GM21825 (cell line): ENCODE results near the gene ZFPL1.
A peak's percentile ranks its signal among the peaks of the same experiment; 100 is the strongest.

ENCODE experiments used
- ATAC-seq: cut with Tn5 transposase; IDR thresholded peaks from one replicate; pipeline ENCODE4 v1.9.1; 2021; ENCODE audit warnings: mild to moderate bottlenecking, moderate library complexity; ENCODE audit not compliant: unreplicated experiment

ZFPL1 gene

DNA sequence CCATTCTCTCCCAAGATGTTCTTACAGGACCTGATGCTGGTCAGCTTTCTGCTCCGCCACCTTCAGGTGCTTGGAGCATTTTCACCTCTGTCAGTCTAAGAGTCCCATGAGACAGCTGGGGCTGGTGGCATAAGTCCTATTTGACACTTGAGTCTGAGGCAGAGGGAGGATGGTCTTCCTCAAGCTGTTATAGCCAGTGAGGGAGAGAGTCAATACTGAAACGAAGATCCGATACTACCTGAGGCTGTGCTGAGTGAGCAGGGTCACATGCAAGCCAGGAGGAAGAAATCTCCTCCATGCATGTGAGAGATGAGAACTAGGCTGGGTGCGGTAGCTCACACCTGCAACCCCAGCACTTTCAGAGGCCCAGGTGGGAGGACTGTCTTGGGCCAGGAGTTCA is 5.6 kb downstream of the ZFPL1 start:
- no peak for ATAC-seq

DNA sequence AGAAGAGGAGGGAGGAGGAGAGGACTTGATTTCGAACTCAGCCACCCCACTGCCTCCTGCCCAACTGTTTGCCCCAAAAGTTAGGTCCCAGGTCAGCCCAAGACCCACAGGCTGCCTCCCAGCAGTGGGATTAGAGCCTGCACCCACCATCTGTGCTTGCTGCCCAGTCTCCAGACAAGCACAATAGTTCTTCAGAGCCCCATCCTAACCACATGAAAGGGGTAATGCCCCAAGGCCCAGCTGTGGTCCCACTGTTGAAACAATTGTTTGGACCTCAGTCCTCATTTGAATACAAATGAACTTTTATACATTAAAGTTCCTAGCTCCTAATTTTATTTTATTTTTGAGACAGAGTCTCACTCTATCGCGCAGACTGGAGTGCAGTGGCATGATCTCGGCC is 6.6 kb downstream of the ZFPL1 start:
- ATAC-seq: no peak

DNA sequence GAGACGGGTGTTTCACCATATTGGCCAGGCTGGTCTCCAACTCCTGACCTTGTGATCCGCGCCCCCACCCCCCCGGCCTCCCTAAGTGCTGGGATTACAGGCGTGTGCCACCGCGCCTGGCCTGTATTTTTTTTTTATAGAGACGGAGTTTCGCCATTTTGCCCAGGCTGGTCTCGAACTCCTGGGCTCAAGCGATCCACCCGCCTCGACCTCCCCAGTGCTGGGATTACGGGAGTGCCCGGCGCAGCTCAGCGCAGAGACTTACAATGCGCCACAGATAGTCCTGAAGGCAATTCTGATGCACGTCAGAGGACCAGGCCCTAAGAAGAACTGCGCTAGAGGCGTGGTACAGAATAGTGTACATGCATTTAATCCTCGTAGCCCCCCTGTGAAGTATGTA is 11.4 kb downstream of the ZFPL1 start:
- ATAC-seq: no peak

DNA sequence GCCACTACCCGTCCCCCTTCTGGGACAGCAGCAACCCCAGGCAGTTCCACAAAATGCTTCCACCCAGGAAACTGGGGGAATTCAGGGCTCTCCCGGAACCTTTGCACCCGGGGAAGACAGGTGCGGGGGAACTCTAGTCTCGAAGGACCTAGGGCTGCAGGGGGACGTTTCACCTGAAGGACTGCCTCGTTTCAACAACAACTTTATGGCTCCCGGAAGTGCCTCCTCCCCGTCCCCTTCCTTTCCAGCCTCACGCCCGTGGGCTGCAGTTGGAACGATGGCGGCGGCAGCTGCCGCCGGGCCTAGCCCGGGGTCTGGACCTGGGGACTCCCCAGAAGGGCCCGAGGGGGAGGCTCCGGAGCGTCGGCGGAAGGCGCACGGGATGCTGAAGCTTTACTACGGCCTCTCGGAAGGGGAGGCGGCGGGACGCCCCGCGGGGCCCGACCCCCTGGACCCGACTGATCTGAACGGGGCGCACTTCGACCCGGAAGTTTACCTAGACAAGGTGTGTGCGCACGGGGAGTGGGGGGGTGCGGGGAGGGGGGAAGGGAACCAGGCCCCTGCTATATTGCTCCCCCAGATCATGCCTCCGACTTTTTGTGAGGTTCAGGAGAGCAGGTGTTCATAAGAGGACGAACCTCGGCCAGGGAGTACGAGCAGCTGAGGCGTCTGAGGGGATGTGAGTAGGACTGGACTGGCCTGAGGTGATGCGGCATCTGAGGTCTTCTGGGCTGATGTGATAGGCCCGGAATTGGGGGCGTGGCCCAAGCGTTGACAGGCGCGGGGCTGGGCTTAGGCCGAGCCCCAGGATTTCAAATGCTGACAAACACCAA is 12.2 kb downstream of the ZFPL1 start, which contains the start of gene VPS51:
VPS51 (plus strand) TSS at position 241 of the 833 bp plus-strand sequence; CDS start at position 278, 37 bp downstream.
- ATAC-seq: peak; percentile 77

DNA sequence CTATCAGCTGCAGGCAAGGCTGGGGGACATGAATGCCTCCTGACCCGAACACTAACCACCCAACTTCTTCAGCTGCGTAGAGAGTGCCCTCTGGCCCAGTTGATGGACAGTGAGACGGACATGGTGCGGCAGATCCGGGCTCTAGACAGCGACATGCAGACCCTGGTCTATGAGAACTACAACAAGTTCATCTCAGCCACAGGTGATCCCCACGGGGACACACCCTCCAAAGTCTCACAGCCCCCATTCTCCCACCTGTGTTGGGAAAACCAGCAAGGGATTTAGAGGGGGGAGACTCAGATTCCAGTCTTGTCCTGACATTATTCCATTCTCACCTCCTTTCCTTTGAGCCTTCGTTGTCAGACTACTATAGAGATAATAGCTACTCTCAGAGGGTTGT is 12.9 kb downstream of the ZFPL1 start:
- no peak for ATAC-seq

DNA sequence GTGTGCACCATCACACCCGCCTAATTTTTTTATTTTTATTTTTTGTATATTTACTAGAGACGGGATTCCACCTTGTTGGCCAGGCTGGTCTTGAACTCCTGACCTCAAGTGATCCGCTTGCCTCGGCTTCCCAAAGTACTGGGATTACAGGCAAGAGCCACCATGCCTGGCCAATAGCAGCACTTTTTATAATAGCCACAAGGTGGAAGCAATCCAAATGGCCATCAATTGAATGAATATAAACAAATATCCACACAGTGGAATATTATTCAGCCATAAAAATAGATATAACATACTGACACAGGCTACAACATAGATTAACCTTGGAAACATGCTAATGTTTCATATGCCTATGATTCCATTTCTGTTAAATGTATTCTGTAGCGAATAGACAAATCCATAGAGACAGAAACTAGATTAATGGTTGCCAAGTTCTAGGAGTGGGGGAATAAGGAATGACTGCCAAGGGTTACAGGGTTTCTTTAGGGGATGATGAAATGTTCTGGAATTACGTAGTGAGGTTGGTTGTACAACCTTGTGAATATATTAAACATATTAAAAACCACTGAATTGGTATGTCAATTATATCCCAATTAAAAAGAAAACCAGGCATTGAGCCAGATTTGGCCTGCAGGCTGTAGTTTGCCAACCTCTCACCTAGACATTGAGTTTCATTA is 16.8 kb downstream of the ZFPL1 start:
- no peak for ATAC-seq

DNA sequence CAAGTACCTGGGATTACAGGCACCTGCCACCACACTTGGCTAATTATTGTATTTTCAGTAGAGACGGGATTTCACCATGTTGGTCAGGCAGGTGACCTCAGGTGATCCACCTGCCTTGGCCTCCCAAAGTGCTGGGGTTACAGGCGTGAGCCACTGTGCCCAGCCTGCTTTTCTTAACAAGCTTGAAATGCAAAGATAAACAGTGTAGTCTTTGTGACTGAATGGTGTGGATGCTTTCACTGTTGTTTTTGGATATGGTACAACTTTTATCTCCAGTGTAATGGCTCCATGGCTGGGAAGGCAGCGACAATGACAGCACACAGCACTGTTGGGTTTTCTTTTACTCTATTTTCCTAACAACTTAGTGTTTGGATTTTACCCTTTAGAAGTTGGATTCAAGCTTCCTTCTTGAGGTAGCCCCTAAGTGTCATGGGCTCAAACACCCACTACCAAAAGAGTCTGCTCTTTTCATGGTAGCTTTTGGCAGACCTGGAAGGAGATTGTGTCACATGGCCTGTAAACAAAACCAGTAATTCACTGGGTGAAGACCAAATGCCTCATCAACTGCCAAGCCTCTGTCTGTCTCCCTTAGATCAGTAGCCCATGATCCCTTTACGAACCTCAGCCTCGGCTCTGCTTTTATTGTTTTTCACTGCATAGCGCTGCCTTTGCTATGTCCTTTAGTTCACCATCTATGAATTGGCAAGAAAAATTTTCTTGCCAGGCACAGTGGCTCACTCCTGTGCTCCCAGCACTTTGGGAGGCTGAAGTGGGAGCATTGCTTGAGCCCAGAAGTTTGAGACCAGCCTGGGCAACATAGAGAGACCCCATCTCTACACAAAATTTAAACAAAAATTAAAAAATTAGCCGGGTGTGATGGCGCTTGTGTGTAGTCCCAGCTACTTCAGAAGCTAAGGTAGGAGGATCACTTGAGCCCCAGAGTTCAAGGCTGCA is 18.4 kb downstream of the ZFPL1 start:
- no peak for ATAC-seq

DNA sequence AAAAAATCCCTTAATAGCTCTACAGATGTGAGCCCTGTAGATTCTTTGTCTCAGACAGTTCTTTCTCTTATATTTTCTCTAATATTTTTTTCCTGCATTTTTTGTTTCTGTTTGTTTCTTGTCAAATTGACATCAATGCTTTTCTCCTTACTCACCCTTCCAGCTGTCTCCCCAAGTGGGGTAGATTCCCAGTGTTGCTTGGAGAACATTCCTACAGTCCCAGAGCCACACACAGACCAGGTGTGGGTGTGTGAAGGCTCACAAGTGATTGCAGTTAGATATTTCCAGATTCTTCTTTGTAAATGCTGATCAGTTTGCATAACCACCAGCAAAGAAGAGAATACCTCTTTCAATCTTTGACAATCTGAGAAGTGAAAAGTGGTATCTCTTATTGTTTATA is 19.5 kb downstream of the ZFPL1 start:
- no peak for ATAC-seq

DNA sequence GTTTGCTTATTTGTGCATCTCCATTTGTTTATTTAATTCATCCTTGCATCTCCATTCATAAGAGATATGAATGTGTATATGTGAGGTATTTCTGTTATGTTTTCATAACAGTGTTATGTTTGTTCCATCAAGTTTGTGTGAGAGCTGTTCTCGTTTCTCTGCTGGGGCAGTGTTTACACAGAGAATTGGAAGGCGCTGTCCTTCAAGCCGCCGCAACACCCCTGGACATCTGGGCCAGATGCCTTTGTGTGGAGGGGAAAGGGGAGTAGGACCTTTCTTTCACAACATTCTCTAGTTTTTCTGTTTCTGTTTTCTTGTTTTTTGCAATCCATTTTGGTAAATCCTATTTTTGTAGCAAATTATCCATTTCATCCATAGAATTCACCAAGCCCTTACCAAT is 20.6 kb downstream of the ZFPL1 start:
- no peak for ATAC-seq

DNA sequence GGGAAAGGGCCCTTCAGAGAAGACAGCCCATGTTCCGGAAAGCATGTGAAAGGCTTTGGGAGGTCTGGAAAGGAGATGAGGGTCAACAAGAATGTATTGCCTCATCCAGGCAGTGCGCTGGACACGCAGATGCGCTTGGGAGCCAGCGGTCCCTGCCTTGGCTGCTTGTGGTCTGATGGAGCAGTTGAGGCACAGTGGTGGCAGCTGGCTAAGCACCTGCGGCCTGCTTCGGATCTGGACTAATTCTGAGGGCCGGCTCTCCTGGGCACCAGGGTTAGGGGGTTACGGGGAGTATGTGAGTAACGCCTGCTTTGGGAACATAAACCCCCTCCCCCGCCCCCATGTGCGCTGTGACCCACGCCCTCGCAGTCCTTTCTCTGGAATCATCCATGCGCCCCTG is 23.1 kb downstream of the ZFPL1 start:
- ATAC-seq: no peak

DNA sequence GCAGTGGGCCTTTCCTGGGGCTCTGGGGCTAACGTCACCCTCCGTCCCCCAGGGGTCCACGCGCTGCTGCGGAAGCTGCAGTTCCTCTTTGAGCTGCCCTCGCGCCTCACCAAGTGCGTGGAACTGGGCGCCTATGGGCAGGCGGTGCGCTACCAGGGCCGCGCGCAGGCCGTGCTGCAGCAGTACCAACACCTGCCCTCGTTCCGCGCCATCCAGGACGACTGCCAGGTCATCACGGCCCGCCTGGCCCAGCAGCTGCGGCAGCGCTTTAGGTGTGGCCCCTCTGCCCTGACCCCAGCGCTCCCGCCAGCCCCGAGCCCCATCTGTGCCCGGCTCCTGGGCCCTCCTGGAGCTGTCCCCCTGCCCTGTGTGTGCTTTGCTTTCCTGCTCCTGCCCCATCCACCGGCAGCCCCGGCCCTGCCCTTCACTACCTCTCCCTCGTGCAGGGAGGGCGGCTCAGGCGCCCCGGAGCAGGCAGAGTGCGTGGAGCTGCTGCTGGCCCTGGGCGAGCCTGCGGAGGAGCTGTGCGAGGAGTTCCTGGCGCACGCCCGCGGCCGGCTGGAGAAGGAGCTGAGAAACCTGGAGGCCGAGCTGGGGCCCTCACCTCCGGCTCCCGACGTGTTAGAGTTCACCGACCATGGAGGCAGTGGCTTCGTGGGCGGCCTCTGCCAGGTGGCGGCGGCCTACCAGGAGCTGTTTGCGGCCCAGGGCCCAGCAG is 23.9 kb downstream of the ZFPL1 start:
- no peak for ATAC-seq

DNA sequence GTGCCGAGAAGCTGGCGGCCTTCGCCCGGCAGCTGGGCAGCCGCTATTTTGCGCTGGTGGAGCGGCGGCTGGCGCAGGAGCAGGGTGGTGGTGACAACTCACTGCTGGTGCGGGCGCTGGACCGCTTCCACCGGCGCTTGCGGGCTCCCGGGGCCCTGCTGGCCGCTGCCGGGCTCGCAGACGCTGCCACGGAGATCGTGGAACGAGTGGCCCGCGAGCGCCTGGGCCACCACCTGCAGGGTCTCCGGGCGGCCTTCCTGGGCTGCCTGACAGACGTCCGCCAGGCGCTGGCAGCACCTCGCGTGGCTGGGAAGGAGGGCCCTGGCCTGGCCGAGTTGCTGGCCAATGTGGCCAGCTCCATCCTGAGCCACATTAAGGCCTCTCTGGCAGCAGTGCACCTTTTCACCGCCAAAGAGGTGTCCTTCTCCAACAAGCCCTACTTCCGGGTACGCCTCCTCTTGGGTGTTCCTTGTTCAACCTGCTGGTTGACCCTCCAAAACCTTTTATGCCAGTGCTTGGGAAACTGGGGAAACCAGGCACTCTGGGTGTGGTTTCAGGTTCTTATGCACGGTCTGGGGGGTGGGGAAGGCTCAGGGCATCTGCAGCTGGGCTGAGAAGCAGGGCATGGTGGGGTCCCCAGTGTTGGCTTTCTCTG is 24.6 kb downstream of the ZFPL1 start:
- ATAC-seq: no peak

DNA sequence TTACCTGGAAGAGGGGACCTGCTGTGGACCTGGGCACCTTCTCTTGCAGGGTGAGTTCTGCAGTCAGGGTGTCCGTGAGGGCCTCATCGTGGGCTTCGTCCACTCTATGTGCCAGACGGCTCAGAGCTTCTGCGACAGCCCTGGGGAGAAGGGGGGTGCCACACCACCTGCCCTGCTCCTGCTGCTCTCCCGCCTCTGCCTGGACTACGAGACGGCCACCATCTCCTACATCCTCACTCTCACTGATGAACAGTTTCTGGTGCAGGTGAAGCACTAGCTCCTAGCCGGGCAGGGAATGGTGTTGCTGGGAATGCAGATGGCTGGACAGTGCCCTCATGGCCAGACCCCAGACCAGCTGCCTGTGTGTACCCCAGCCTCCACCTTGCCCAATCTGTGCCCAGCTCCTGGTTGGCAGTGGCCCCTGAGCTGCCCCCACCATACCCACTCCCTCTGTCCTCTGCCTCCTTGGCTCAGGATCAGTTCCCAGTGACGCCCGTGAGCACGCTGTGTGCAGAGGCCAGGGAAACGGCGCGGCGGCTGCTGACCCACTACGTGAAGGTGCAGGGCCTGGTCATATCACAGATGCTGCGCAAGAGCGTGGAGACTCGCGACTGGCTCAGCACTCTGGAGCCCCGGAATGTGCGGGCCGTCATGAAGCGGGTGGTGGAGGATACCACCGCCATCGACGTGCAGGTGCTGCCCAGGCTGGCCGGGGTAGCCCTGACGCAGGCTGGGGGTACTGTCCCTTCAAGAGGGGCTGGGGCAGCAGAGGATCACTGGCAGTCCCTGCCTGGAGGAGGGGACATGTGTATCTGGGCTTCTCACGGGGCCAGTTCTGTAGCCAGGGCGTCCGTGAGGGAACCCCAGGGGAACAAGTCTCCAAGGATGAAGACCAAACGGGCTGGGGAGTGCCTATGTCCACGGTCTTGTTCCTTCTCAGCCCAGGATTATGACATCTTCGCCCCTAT is 25.5 kb downstream of the ZFPL1 start:
- no peak for ATAC-seq

DNA sequence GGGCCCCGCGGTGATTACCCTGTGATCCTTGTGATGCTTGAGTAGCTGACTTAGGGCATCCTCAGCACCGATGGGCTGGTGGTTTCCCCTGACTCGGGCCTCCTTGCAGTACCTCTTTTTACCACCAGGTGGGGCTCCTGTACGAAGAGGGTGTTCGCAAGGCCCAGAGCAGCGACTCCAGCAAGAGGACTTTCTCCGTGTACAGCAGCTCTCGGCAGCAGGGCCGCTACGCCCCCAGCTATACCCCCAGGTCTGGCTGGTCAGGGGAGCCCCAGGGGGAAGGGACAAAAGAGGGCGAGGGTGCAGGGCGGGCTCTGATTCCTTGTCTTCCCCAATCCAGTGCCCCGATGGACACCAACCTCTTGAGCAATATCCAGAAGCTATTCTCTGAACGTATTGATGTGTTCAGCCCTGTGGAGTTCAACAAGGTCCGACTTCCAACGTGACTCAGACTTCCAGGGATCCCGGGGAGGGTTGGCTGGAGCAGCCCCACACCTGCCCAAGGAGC is 26.4 kb downstream of the ZFPL1 start:
- peak; percentile 31 for ATAC-seq

DNA sequence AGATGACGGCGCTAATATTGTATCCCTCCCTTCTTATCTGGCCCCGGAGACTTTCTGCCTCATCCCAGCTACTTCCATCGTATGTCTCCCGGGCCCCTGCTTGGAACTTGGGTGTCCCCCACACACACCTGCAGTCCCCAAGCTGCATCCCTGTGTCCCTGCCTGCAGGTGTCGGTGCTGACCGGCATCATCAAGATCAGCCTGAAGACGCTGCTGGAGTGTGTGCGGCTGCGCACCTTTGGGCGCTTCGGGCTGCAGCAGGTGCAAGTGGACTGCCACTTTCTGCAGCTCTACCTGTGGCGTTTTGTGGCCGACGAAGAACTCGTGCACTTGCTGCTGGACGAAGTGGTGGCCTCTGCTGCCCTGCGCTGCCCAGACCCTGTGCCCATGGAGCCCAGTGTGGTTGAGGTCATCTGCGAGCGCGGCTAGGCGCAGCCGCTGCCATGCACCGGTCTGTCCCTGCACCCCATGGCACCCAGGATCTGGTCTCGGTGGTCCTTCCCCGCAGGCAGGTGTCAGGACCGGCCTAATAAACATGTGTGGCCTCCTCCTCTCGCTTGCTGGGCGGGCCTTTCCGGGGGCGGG is 27.2 kb downstream of the ZFPL1 start:
- no peak for ATAC-seq

DNA sequence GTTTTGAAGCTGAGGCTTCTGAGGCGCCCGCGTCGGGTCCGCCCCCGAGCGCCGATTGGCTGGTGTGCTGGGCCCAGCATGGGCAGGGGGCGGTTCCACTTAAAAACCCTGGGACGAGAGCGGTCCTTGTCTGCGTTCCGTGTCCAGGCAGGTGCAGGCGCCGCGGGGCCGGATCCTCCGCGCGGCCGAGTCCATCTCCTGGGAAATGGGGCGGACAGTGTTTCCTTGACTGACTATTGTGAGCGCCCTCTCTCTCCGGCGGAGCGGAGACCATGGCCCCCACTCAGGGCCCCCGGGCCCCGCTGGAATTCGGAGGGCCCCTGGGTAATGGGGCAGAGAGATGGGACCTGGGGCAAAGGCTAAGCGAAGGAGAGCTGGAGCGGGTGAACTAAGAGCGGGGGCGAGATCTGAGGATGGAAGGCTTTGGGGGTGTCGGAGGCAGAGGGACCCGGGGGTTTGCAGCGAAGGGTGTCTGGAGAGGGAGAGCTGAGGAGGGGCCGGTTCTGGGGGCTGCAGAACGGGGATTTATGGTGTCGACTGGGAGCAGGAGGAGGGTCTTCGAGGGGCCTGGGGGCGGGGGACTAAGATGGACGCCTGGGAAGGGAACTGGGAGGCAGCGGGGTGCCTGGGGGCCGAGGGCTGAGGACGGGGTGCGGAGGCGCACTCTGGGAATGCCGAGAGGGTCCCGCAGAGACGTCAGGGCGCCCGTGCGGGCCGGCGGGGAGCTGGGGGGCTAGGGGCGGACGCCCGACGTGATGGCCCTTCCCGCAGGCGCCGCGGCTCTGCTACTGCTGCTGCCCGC is 27.9 kb downstream of the ZFPL1 start, which contains the start of gene TM7SF2:
TM7SF2 (plus strand) TSS at position 129 of the 802 bp plus-strand sequence; CDS start at position 273, 144 bp downstream.
- no peak for ATAC-seq
